ENCODE data around the gene PAPSS2.

PAPSS2 gene

GRCh38 chr10:87646935-87647334 is 12.7 kb upstream of the PAPSS2 start:
- Histone ChIP-seq H3K27me3 (ENCODE audit: insufficient read depth, poor library complexity, severe bottlenecking) (no peaks in the 10 kb centered on the region), H3K4me1 (ENCODE audit: insufficient read depth, poor library complexity, severe bottlenecking) (peaks cover 4% of the 10 kb centered on the region), H3K4me3 (ENCODE audit: severe bottlenecking) (no peak overlapping the region), H3K27ac (ENCODE audit: poor library complexity, severe bottlenecking) (no peak overlapping the region), H3K36me3 (ENCODE audit: low read depth) (no peaks in the 10 kb centered on the region), H3K9me3 (ENCODE audit: severe bottlenecking) (no peaks in the 10 kb centered on the region)
- TF ChIP-seq CTCF (IDR thresholded peaks at IDR 0.05; ENCODE audit: poor library complexity, severe bottlenecking), result no peak
- no peak for DNase-seq (ENCODE audit: low spot score)
- no peak for ATAC-seq (ENCODE audit: low read depth)

- H3K27me3 ChIP-seq (ENCODE audit: insufficient read depth, poor library complexity, severe bottlenecking), result no peaks in the 10 kb centered on the region
- no peaks in the 10 kb centered on the region for H3K9me3 ChIP-seq (ENCODE audit: severe bottlenecking)
- H3K4me1 ChIP-seq (ENCODE audit: insufficient read depth, poor library complexity, severe bottlenecking), result no peaks in the 10 kb centered on the region
- TF ChIP-seq CTCF (IDR thresholded peaks at IDR 0.05; ENCODE audit: poor library complexity, severe bottlenecking), result no peak
- no peaks in the 10 kb centered on the region for H3K36me3 ChIP-seq (ENCODE audit: low read depth)
- no peak overlapping the region for H3K4me3 ChIP-seq (ENCODE audit: severe bottlenecking)
- ATAC-seq (ENCODE audit: low read depth), result no peak
- H3K27ac ChIP-seq (ENCODE audit: poor library complexity, severe bottlenecking), result no peak overlapping the region
- DNase-seq (ENCODE audit: low spot score), result no peak
Observed at GRCh38 chr10:87650838-87651589, 8.7 kb upstream of the PAPSS2 start.

GRCh38 chr10:87651801-87652200 is 7.9 kb upstream of the PAPSS2 start:
- ATAC-seq (ENCODE audit: low read depth), result no peak
- DNase-seq (ENCODE audit: low spot score), result no peak
- no peaks in the 10 kb centered on the region for H3K4me1 ChIP-seq (ENCODE audit: insufficient read depth, poor library complexity, severe bottlenecking)

GRCh38 chr10:87652261-87652660 is 7.4 kb upstream of the PAPSS2 start:
- no peaks in the 10 kb centered on the region for H3K9me3 ChIP-seq (ENCODE audit: severe bottlenecking)
- no peaks in the 10 kb centered on the region for H3K27me3 ChIP-seq (ENCODE audit: insufficient read depth, poor library complexity, severe bottlenecking)
- DNase-seq (ENCODE audit: low spot score) (no peak), ATAC-seq (ENCODE audit: low read depth) (no peak)
- H3K27ac ChIP-seq (ENCODE audit: poor library complexity, severe bottlenecking), result no peak overlapping the region
- no peak overlapping the region for H3K4me3 ChIP-seq (ENCODE audit: severe bottlenecking)
- no peaks in the 10 kb centered on the region for H3K36me3 ChIP-seq (ENCODE audit: low read depth)
- H3K4me1 ChIP-seq (ENCODE audit: insufficient read depth, poor library complexity, severe bottlenecking), result no peaks in the 10 kb centered on the region
- TF ChIP-seq CTCF (IDR thresholded peaks at IDR 0.05; ENCODE audit: poor library complexity, severe bottlenecking), result no peak

More at GRCh38 chr10:87651801-87652200, 7.9 kb upstream of the PAPSS2 start:
- H3K9me3 ChIP-seq (ENCODE audit: severe bottlenecking), result no peaks in the 10 kb centered on the region
- no peak overlapping the region for H3K27ac ChIP-seq (ENCODE audit: poor library complexity, severe bottlenecking)
- H3K4me3 ChIP-seq (ENCODE audit: severe bottlenecking), result no peak overlapping the region
- TF ChIP-seq CTCF (IDR thresholded peaks at IDR 0.05; ENCODE audit: poor library complexity, severe bottlenecking), result no peak
- H3K27me3 ChIP-seq (ENCODE audit: insufficient read depth, poor library complexity, severe bottlenecking), result no peaks in the 10 kb centered on the region
- H3K36me3 ChIP-seq (ENCODE audit: low read depth), result no peaks in the 10 kb centered on the region

- Histone ChIP-seq H3K9me3 (ENCODE audit: severe bottlenecking) (no peaks in the 10 kb centered on the region), H3K4me3 (ENCODE audit: severe bottlenecking) (no peak overlapping the region), H3K27ac (ENCODE audit: poor library complexity, severe bottlenecking) (no peak overlapping the region), H3K4me1 (ENCODE audit: insufficient read depth, poor library complexity, severe bottlenecking) (no peaks in the 10 kb centered on the region), H3K36me3 (ENCODE audit: low read depth) (no peaks in the 10 kb centered on the region), H3K27me3 (ENCODE audit: insufficient read depth, poor library complexity, severe bottlenecking) (no peaks in the 10 kb centered on the region)
- no peak for DNase-seq (ENCODE audit: low spot score)
- no peak for ATAC-seq (ENCODE audit: low read depth)
- no peak for TF ChIP-seq CTCF (IDR thresholded peaks at IDR 0.05; ENCODE audit: poor library complexity, severe bottlenecking)
Observed at GRCh38 chr10:87654212-87654611, 5.5 kb upstream of the PAPSS2 start.

All from RWPE2 (cell line).